Pancreas (tissue), 10 donors: ENCODE results near the gene MYH6. TPM values are rescaled to one million over a fixed set of nuclear protein-coding genes. Genes with fewer than 3 reads are reported as not detected.
A peak's percentile ranks its signal among the peaks of the same experiment; 100 is the strongest.

Source experiments
- ATAC-seq, 4 donors: fragments of 200-7000 bp; cut with Tn5 transposase; one replicate each; pipeline versions ENCODE4 v1.8.0 to v1.9.1; 2020; ENCODE audit warnings: mild to moderate bottlenecking in 4 of 4, moderate library complexity in 4 of 4
- DNase-seq, 6 donors: peaks; one replicate each; pipeline ENCODE4 v3.0.0-alpha.2; 2020
- FAIRE-seq: peaks from 2 replicates; lab custom pipeline; 2012; peaks lifted over from hg19 to GRCh38; lab: Jason Lieb, UNC
- H3K27ac ChIP-seq, 4 donors: fragments of 200-600 bp; sonication (generic); 1 replicate in 3 of 4; 2 replicates in 1 of 4; pipeline versions ENCODE4 v1.5.0 to v1.8.0; 2020
- H3K27me3 ChIP-seq, 4 donors: fragments of 200-600 bp; one replicate each; pipeline ENCODE4 v1.8.0; 2021
- H3K36me3 ChIP-seq, 3 donors: fragments of 200-600 bp; sonication (generic) in 1 of 3; one replicate each; pipeline versions ENCODE4 v1.5.0 to v1.8.0; 2020 to 2021
- H3K4me1 ChIP-seq, 3 donors: fragments of 200-600 bp; one replicate each; pipeline ENCODE4 v1.8.0; 2021
- H3K4me3 ChIP-seq, 4 donors: fragments of 200-600 bp; sonication (generic) in 2 of 4; one replicate each; pipeline versions ENCODE4 v1.5.0 to v1.8.0; 2020 to 2021
- H3K9me3 ChIP-seq, 4 donors: fragments of 200-600 bp; one replicate each; pipeline ENCODE4 v1.8.0; 2021
- CTCF ChIP-seq, 4 donors: fragments of 200-600 bp; sonication (generic) in 3 of 4; IDR thresholded peaks; one replicate each; pipeline versions ENCODE4 v1.5.0 to v1.8.0; 2021; ENCODE audit warnings: antibody characterized with exemption in 4 of 4
- WGBS, 2 donors: extraction: QIAGEN DNeasy Blood & Tissue Kit; methylation state at CpG; one replicate each; pipeline ENCODE4 v1.1.7; 2013; 5-methylcytosine and 5-hydroxymethylcytosine counted together
- intact Hi-C, 3 donors: fragments of 100-400 bp; cut with DNase I; formaldehyde crosslinking; loops; one replicate each; pipeline versions ENCODE4 v1.11.1 to v1.14.2; 2022
- polyA plus RNA-seq, 2 donors: library from polyadenylated mRNA; stranded (reverse); fragments of 200-250 nt; gene quantifications; one replicate each; pipeline ENCODE4 v1.2.3, GENCODE V29; 2013
- total RNA-seq, 6 donors: library from RNA; stranded (reverse); fragmentation: NEBNext Ultra II Directional in 4 of 6; extraction: Animal tissue kit (Norgen Biotek cat#: 25700) in 4 of 6; gene quantifications; one replicate each; pipeline versions ENCODE4 v1.2.1 to v1.2.4, GENCODE V29; 2021 to 2023
- donor health status: healthy with polysubstance abuse.
- donor health status: DM: no; HTN: no; CAD: no; lungs with moderate emphysema.
- donor health status: DM: no; HTN: no; CAD: no.
- donor health status: control.
- donor health status: control.
- donor health status: Bipolar disorder and iron deficiency.
- donor health status: DM: yes; HTN: yes; CAD: no.
- donor health status: DM: no; HTN: no; CAD: no.
- donor health status: DM: no; HTN: no; CAD: no.
- donor health status: DM: yes; HTN: yes; CAD: no.

MYH6 gene
- total and polyA plus RNA-seq, 8 donors, result 0.03 to 0.72 (median 0.11) TPM; not detected in 2

GRCh38 chr14:23444314-23444713, 36.2 kb upstream of the MYH6 start:
- no peak for FAIRE-seq
- no peak overlapping the region for H3K4me3 ChIP-seq
- DNase-seq, result no peak
- H3K4me1 ChIP-seq, result peaks cover 4 to 9% (median 6%) of the 10 kb centered on the region in 3 donors
- H3K9me3 ChIP-seq, result no peaks in the 10 kb centered on the region
- no peaks in the 10 kb centered on the region for H3K27me3 ChIP-seq
- H3K36me3 ChIP-seq, result no peaks in the 10 kb centered on the region
- H3K27ac ChIP-seq, result no peak overlapping the region
- ATAC-seq, result no peak
- intact Hi-C loops, result no loop called here
- TF ChIP-seq CTCF (IDR thresholded peaks at IDR 0.05), result no peak
- 37 to 57% methylated on average over 1 of the region's 1 CpG for WGBS, 2 donors

- Histone ChIP-seq H3K9me3 (no peaks in the 10 kb centered on the region), H3K4me3 (no peak overlapping the region), H3K4me1 (peaks cover 4 to 9% (median 6%) of the 10 kb centered on the region in 3 donors), H3K27ac (no peak overlapping the region), H3K27me3 (no peaks in the 10 kb centered on the region), H3K36me3 (no peaks in the 10 kb centered on the region)
- intact Hi-C loops, result no loop called here
- WGBS, 2 donors, result 68 to 75% methylated on average over 6 of the region's 6 CpGs
- no peak for FAIRE-seq
- ATAC-seq, result no peak
- no peak for TF ChIP-seq CTCF (IDR thresholded peaks at IDR 0.05)
- DNase-seq, result no peak
Measured at GRCh38 chr14:23443881-23444280, 35.8 kb upstream of the MYH6 start.

- no peak for TF ChIP-seq CTCF (IDR thresholded peaks at IDR 0.05)
- FAIRE-seq, result no peak
- intact Hi-C loops, result no loop called here
Measured at GRCh38 chr14:23443411-23443812, 35.3 kb upstream of the MYH6 start.

GRCh38 chr14:23442721-23443356, 34.8 kb upstream of the MYH6 start:
- no peak overlapping the region for H3K27ac ChIP-seq
- no peak for ATAC-seq
- intact Hi-C loops, result no loop called here
- peaks cover 2 to 4% (median 4%) of the 10 kb centered on the region in 3 donors for H3K4me1 ChIP-seq
- H3K9me3 ChIP-seq, result no peaks in the 10 kb centered on the region
- FAIRE-seq, result no peak
- H3K4me3 ChIP-seq, result no peak overlapping the region
- H3K27me3 ChIP-seq, result no peaks in the 10 kb centered on the region
- no peaks in the 10 kb centered on the region for H3K36me3 ChIP-seq
- WGBS, 2 donors, result 72 to 85% methylated on average over 9 of the region's 9 CpGs
- DNase-seq, result peak in 1 of 6 donors; percentile 21
- no peak for TF ChIP-seq CTCF (IDR thresholded peaks at IDR 0.05)

More at GRCh38 chr14:23443411-23443812, 35.3 kb upstream of the MYH6 start:
- H3K4me1 ChIP-seq, result peaks cover 4 to 9% (median 6%) of the 10 kb centered on the region in 3 donors
- no peaks in the 10 kb centered on the region for H3K9me3 ChIP-seq
- H3K27ac ChIP-seq, result no peak overlapping the region
- DNase-seq, result no peak
- WGBS, 2 donors, result 64 to 73% methylated on average over 11 of the region's 11 CpGs
- ATAC-seq, result no peak
- H3K4me3 ChIP-seq, result no peak overlapping the region
- no peaks in the 10 kb centered on the region for H3K27me3 ChIP-seq
- no peaks in the 10 kb centered on the region for H3K36me3 ChIP-seq

- FAIRE-seq, result no peak
- no peaks in the 10 kb centered on the region for H3K36me3 ChIP-seq
- no peak overlapping the region for H3K4me3 ChIP-seq
- intact Hi-C loops, result no loop called here
- 11 to 15% methylated on average over 1 of the region's 1 CpG for WGBS, 2 donors
- no peaks in the 10 kb centered on the region for H3K9me3 ChIP-seq
- no peaks in the 10 kb centered on the region for H3K27me3 ChIP-seq
- no peak for ATAC-seq
- no peaks in the 10 kb centered on the region for H3K4me1 ChIP-seq
- no peak overlapping the region for H3K27ac ChIP-seq
- no peak for TF ChIP-seq CTCF (IDR thresholded peaks at IDR 0.05)
- no peak for DNase-seq
Measured at GRCh38 chr14:23441076-23441475, 33.0 kb upstream of the MYH6 start.
